ENCODE data around the gene ZNF197.

ZNF197 gene

GRCh38 chr3:44648564-44649229 lies 23.9 kb downstream of the ZNF197 start, which contains the start of gene ZNF35:
ZNF35 (plus strand) TSS chr3:44648732; CDS start chr3:44651068, 2,336 bp downstream.
- peak; percentile 74 for DNase-seq (ENCODE audit: low read depth)
- TF ChIP-seq CTCF (conservative IDR thresholded peaks at IDR 0.05; ENCODE audit: low read depth, low read length), result no peak
- H3K4me3 ChIP-seq (ENCODE audit: low read length), result peak within 1 kb of the TSS; percentile 92

GRCh38 chr3:44649709-44650108 lies 24.9 kb downstream of the ZNF197 start:
- no peak for DNase-seq (ENCODE audit: low read depth)
- no peak for TF ChIP-seq CTCF (conservative IDR thresholded peaks at IDR 0.05; ENCODE audit: low read depth, low read length)
- H3K4me3 ChIP-seq (ENCODE audit: low read length), result peak overlapping the region; percentile 92

GRCh38 chr3:44654039-44654438 lies 29.2 kb downstream of the ZNF197 start:
- no peak for TF ChIP-seq CTCF (conservative IDR thresholded peaks at IDR 0.05; ENCODE audit: low read depth, low read length)
- H3K4me3 ChIP-seq (ENCODE audit: low read length), result no peak overlapping the region
- no peak for DNase-seq (ENCODE audit: low read depth)

GRCh38 chr3:44659015-44659414 lies 34.2 kb downstream of the ZNF197 start:
- TF ChIP-seq CTCF (conservative IDR thresholded peaks at IDR 0.05; ENCODE audit: low read depth, low read length), result no peak
- no peak overlapping the region for H3K4me3 ChIP-seq (ENCODE audit: low read length)
- no peak for DNase-seq (ENCODE audit: low read depth)

GRCh38 chr3:44659434-44659833 lies 34.6 kb downstream of the ZNF197 start:
- no peak for TF ChIP-seq CTCF (conservative IDR thresholded peaks at IDR 0.05; ENCODE audit: low read depth, low read length)
- no peak overlapping the region for H3K4me3 ChIP-seq (ENCODE audit: low read length)
- DNase-seq (ENCODE audit: low read depth), result no peak

GRCh38 chr3:44661189-44661588 lies 36.4 kb downstream of the ZNF197 start:
- no peak overlapping the region for H3K4me3 ChIP-seq (ENCODE audit: low read length)
- peak; percentile 24 for TF ChIP-seq CTCF (conservative IDR thresholded peaks at IDR 0.05; ENCODE audit: low read depth, low read length)
- DNase-seq (ENCODE audit: low read depth), result no peak

GRCh38 chr3:44665173-44665572 lies 40.3 kb downstream of the ZNF197 start:
- no peak for DNase-seq (ENCODE audit: low read depth)
- TF ChIP-seq CTCF (conservative IDR thresholded peaks at IDR 0.05; ENCODE audit: low read depth, low read length), result no peak
- H3K4me3 ChIP-seq (ENCODE audit: low read length), result no peak overlapping the region

All from retinal pigment epithelial cell (primary cell).